Activated CD8-positive, alpha-beta memory T cell treated with anti-CD3 and anti-CD28 coated beads, Interleukin-2, amount 10 ng/mL, durations not matched to agents 7 days and 5 days (primary cell): ENCODE measurements around the gene CHST2. TPM values are rescaled to one million over a fixed set of nuclear protein-coding genes. Genes with fewer than 3 reads are reported as not detected.
"Not testable (repeated sequence)": the region's sequence is repeated elsewhere in the genome, so short reads cannot be mapped to it uniquely, and the experiment has no call there.

ENCODE experiments used
- ATAC-seq: fragments of 150-1000 bp; cut with Tn5 transposase; one replicate; pipeline ENCODE4 v1.10.0; 2021; ENCODE audit warnings: moderate library complexity
- CTCF ChIA-PET: fragments of 350-600 bp; sonication (Branson Sonifier 250); formaldehyde crosslinking; loops from one replicate; lab custom pipeline; 2021; ENCODE audit warnings: antibody characterized with exemption; lab: Charles Lee
- DNase-seq: peaks from one replicate; pipeline ENCODE4 v3.0.0-alpha.2; 2020
- H3K27ac Mint-ChIP-seq: one replicate; pipeline ENCODE4 v1.8.0; 2021; ENCODE audit warnings: mild to moderate bottlenecking, mixed read lengths
- H3K27me3 Mint-ChIP-seq: one replicate; pipeline ENCODE4 v1.8.0; 2021; ENCODE audit warnings: mixed read lengths
- H3K36me3 Mint-ChIP-seq: one replicate; pipeline ENCODE4 v1.8.0; 2021; ENCODE audit warnings: mild to moderate bottlenecking, mixed read lengths
- H3K4me1 Mint-ChIP-seq: one replicate; pipeline ENCODE4 v1.8.0; 2021; ENCODE audit warnings: mixed read lengths
- H3K4me3 Mint-ChIP-seq: one replicate; pipeline ENCODE4 v1.8.0; 2021; ENCODE audit warnings: mild to moderate bottlenecking, moderate library complexity, mixed read lengths
- H3K9me3 Mint-ChIP-seq: one replicate; pipeline ENCODE4 v1.8.0; 2022; ENCODE audit warnings: low read depth, mixed read lengths
- total RNA-seq, 2 experiments: library from RNA; stranded (reverse); gene quantifications; one replicate each; pipeline ENCODE4 v1.2.3, GENCODE V29; 2021

CHST2 gene
- total RNA-seq, 2 experiments from 2014 or later: 2.9 to 16.3 TPM

- Mint-ChIP-seq H3K9me3 (no peaks in the 10 kb centered on the region), H3K36me3 (no peaks in the 10 kb centered on the region), H3K4me1 (no peaks in the 10 kb centered on the region), H3K27me3 (no peaks in the 10 kb centered on the region), H3K27ac (no peak overlapping the region), H3K4me3 (no peak overlapping the region)
- DNase-seq (no peak), ATAC-seq (no peak)
- CTCF ChIA-PET: interaction anchor here (1.1 to 1.6 kb wide), 2 partner anchors 13 to 27 kb away, joined by 3 to 4 read pairs; no protein-coding TSS in a partner anchor
Measured at GRCh38 chr3:143147707-143148106, 28.1 kb downstream of the CHST2 start.

GRCh38 chr3:143150071-143150470, 30.5 kb downstream of the CHST2 start:
- H3K9me3 Mint-ChIP-seq: no peaks in the 10 kb centered on the region
- DNase-seq (no peak), ATAC-seq (no peak)
- H3K4me3 Mint-ChIP-seq: no peak overlapping the region
- H3K36me3 Mint-ChIP-seq: no peaks in the 10 kb centered on the region
- H3K27ac Mint-ChIP-seq: no peak overlapping the region
- H3K4me1 Mint-ChIP-seq: no peaks in the 10 kb centered on the region
- H3K27me3 Mint-ChIP-seq: no peaks in the 10 kb centered on the region
- CTCF ChIA-PET: no interaction called here

GRCh38 chr3:143151004-143151731, 31.6 kb downstream of the CHST2 start:
- DNase-seq: no peak
- Mint-ChIP-seq H3K9me3 (no peaks in the 10 kb centered on the region), H3K4me1 (no peaks in the 10 kb centered on the region), H3K4me3 (no peak overlapping the region), H3K36me3 (no peaks in the 10 kb centered on the region), H3K27me3 (no peaks in the 10 kb centered on the region), H3K27ac (no peak overlapping the region)
- ATAC-seq: no peak
- CTCF ChIA-PET: no interaction called here

GRCh38 chr3:143152043-143152442, 32.5 kb downstream of the CHST2 start:
- Mint-ChIP-seq H3K4me1 (peaks cover 3% of the 10 kb centered on the region), H3K27ac (no peak overlapping the region), H3K9me3 (no peaks in the 10 kb centered on the region), H3K36me3 (no peaks in the 10 kb centered on the region), H3K4me3 (no peak overlapping the region), H3K27me3 (no peaks in the 10 kb centered on the region)
- CTCF ChIA-PET: no interaction called here
- no peak for ATAC-seq
- DNase-seq: no peak

GRCh38 chr3:143155756-143156155, 36.2 kb downstream of the CHST2 start:
- Mint-ChIP-seq H3K4me3 (no peak overlapping the region), H3K27me3 (peaks cover 2% of the 10 kb centered on the region), H3K36me3 (no peaks in the 10 kb centered on the region), H3K27ac (no peak overlapping the region), H3K9me3 (no peaks in the 10 kb centered on the region), H3K4me1 (peaks cover 26% of the 10 kb centered on the region)
- CTCF ChIA-PET: no interaction called here
- DNase-seq (no peak), ATAC-seq (no peak)

- Mint-ChIP-seq H3K27me3 (peaks cover 2% of the 10 kb centered on the region), H3K36me3 (no peaks in the 10 kb centered on the region), H3K27ac (peak overlapping the region; percentile 52), H3K4me3 (no peak overlapping the region), H3K9me3 (no peaks in the 10 kb centered on the region), H3K4me1 (peaks cover 26% of the 10 kb centered on the region)
- DNase-seq (peak; percentile 46), ATAC-seq (peak; percentile 79)
- CTCF ChIA-PET: interaction anchor here (0.6 to 2.7 kb wide), 4 partner anchors 10 to 276 kb away, joined by 3 to 8 read pairs (median 3); no protein-coding TSS in a partner anchor
Measured at GRCh38 chr3:143158014-143158988, 38.7 kb downstream of the CHST2 start.

GRCh38 chr3:143160437-143160836, 40.9 kb downstream of the CHST2 start:
- H3K4me3 Mint-ChIP-seq: no peak overlapping the region
- peaks cover 2% of the 10 kb centered on the region for H3K27me3 Mint-ChIP-seq
- ATAC-seq (no peak), DNase-seq (no peak)
- H3K36me3 Mint-ChIP-seq: peaks cover 3% of the 10 kb centered on the region
- H3K9me3 Mint-ChIP-seq: no peaks in the 10 kb centered on the region
- CTCF ChIA-PET: interaction anchor here (0.9 to 2.7 kb wide), 6 partner anchors 8 to 514 kb away, joined by 3 to 8 read pairs (median 3); partner anchors contain the start of gene CHST2
- H3K27ac Mint-ChIP-seq: no peak overlapping the region
- H3K4me1 Mint-ChIP-seq: peaks cover 44% of the 10 kb centered on the region

GRCh38 chr3:143163562-143164100, 44.1 kb downstream of the CHST2 start:
- peaks cover 3% of the 10 kb centered on the region for H3K36me3 Mint-ChIP-seq
- no peak overlapping the region for H3K27ac Mint-ChIP-seq
- H3K4me3 Mint-ChIP-seq: no peak overlapping the region
- H3K9me3 Mint-ChIP-seq: no peaks in the 10 kb centered on the region
- no peak for DNase-seq
- CTCF ChIA-PET: interaction anchor here (1.6 to 2.6 kb wide), 2 partner anchors 43 to 45 kb away, joined by 4 to 11 read pairs; no protein-coding TSS in a partner anchor
- H3K4me1 Mint-ChIP-seq: peaks cover 44% of the 10 kb centered on the region
- no peak for ATAC-seq
- H3K27me3 Mint-ChIP-seq: peaks cover 2% of the 10 kb centered on the region

- peaks cover 2% of the 10 kb centered on the region for H3K27me3 Mint-ChIP-seq
- peak overlapping the region; percentile 48 for H3K4me3 Mint-ChIP-seq
- H3K9me3 Mint-ChIP-seq: no peaks in the 10 kb centered on the region
- peaks cover 50% of the 10 kb centered on the region for H3K4me1 Mint-ChIP-seq
- H3K27ac Mint-ChIP-seq: peak overlapping the region; percentile 89
- H3K36me3 Mint-ChIP-seq: peaks cover 3% of the 10 kb centered on the region
- no peak for DNase-seq
- CTCF ChIA-PET: interaction anchor here (1.0 to 2.6 kb wide), 4 partner anchors 10 to 46 kb away, joined by 3 to 11 read pairs (median 4); no protein-coding TSS in a partner anchor
- peak; percentile 29 for ATAC-seq
Measured at GRCh38 chr3:143165211-143165610, 45.6 kb downstream of the CHST2 start.

- not testable (repeated sequence) for H3K27me3 Mint-ChIP-seq
- CTCF ChIA-PET: interaction anchor here (1.5 to 2.6 kb wide), 2 partner anchors 9 to 45 kb away, joined by 4 to 11 read pairs; no protein-coding TSS in a partner anchor
Measured at GRCh38 chr3:143165612-143166285, 46.2 kb downstream of the CHST2 start.

GRCh38 chr3:143166376-143166775, 46.8 kb downstream of the CHST2 start:
- Mint-ChIP-seq H3K27ac (no peak overlapping the region), H3K36me3 (peaks cover 5% of the 10 kb centered on the region), H3K4me3 (no peak overlapping the region), H3K4me1 (peaks cover 61% of the 10 kb centered on the region), H3K9me3 (no peaks in the 10 kb centered on the region), H3K27me3 (no peaks in the 10 kb centered on the region)
- ATAC-seq (no peak), DNase-seq (no peak)
- CTCF ChIA-PET: interaction anchor here (1.1 to 1.5 kb wide), 2 partner anchors 9 to 46 kb away, joined by 4 to 5 read pairs; no protein-coding TSS in a partner anchor

More at GRCh38 chr3:143165612-143166285, 46.2 kb downstream of the CHST2 start:
- Mint-ChIP-seq H3K27ac (peak overlapping the region; percentile 89), H3K4me1 (peaks cover 55% of the 10 kb centered on the region)
- H3K4me3 Mint-ChIP-seq, H3K9me3 Mint-ChIP-seq, H3K36me3 Mint-ChIP-seq: not testable (repeated sequence)
- DNase-seq: peak; percentile 47
- ATAC-seq: peak; percentile 81
